SHP77 (cell line): ENCODE measurements around the gene CTTN.

ENCODE experiments used
- DNase-seq, 2 experiments: peaks; one replicate each; lab custom pipeline; 2025; lab: John Stamatoyannopoulos, UW

Gene CTTN

GRCh38 chr11:70410276-70411205, 12.2 kb downstream of the CTTN start:
- DNase-seq, result no peak

- DNase-seq, result no peak
These were observed 13.6 kb downstream of the CTTN start for GRCh38 chr11:70411713-70412452.

- no peak for DNase-seq
These were observed 14.8 kb downstream of the CTTN start for GRCh38 chr11:70413151-70413550.

- DNase-seq, result no peak
These were observed 16.2 kb downstream of the CTTN start for GRCh38 chr11:70414341-70415100.

GRCh38 chr11:70415191-70415590, 16.9 kb downstream of the CTTN start:
- DNase-seq, result no peak

GRCh38 chr11:70415642-70416395, 17.5 kb downstream of the CTTN start:
- no peak for DNase-seq

- no peak for DNase-seq
These were observed 18.6 kb downstream of the CTTN start for GRCh38 chr11:70416881-70417280.

GRCh38 chr11:70418130-70418529, 19.8 kb downstream of the CTTN start:
- DNase-seq, result no peak

GRCh38 chr11:70419307-70420007, 21.1 kb downstream of the CTTN start:
- DNase-seq, result no peak

GRCh38 chr11:70420008-70420464, 21.7 kb downstream of the CTTN start:
- no peak for DNase-seq

- no peak for DNase-seq
These were observed 22.2 kb downstream of the CTTN start for GRCh38 chr11:70420496-70420895.

GRCh38 chr11:70421123-70421522, 22.8 kb downstream of the CTTN start:
- DNase-seq, result no peak

GRCh38 chr11:70422692-70423522, 24.6 kb downstream of the CTTN start:
- DNase-seq, result no peak

- no peak for DNase-seq
These were observed 25.5 kb downstream of the CTTN start for GRCh38 chr11:70423523-70424505.

GRCh38 chr11:70424765-70425344, 26.5 kb downstream of the CTTN start:
- no peak for DNase-seq

GRCh38 chr11:70427436-70427835, 29.1 kb downstream of the CTTN start:
- no peak for DNase-seq

- DNase-seq, result no peak
These were observed 30.5 kb downstream of the CTTN start for GRCh38 chr11:70428701-70429427.

GRCh38 chr11:70429428-70429705, 31.0 kb downstream of the CTTN start:
- no peak for DNase-seq
